ENCODE measurements around the gene SEMA3F.

The SEMA3F gene

GRCh38 chr3:50154840-50155490 is at the start of gene SEMA3F:
Gene SEMA3F (plus strand): TSS chr3:50155324. CDS start chr3:50159623, 4,299 bp downstream.
- DNase-seq (ENCODE audit: low read depth), result no peak

- DNase-seq (ENCODE audit: low read depth), result no peak
Measured at GRCh38 chr3:50111757-50112156, 43.4 kb upstream of the SEMA3F start.

GRCh38 chr3:50112462-50112861 is 42.7 kb upstream of the SEMA3F start:
- no peak for DNase-seq (ENCODE audit: low read depth)

GRCh38 chr3:50117120-50117519 is 38.0 kb upstream of the SEMA3F start:
- no peak for DNase-seq (ENCODE audit: low read depth)

- DNase-seq (ENCODE audit: low read depth), result no peak
Measured at GRCh38 chr3:50118237-50118636, 36.9 kb upstream of the SEMA3F start.

GRCh38 chr3:50119786-50120185 is 35.3 kb upstream of the SEMA3F start:
- DNase-seq (ENCODE audit: low read depth), result no peak

GRCh38 chr3:50120364-50121071 is 34.6 kb upstream of the SEMA3F start:
- DNase-seq (ENCODE audit: low read depth), result no peak

GRCh38 chr3:50121072-50122032 is 33.8 kb upstream of the SEMA3F start:
- DNase-seq (ENCODE audit: low read depth), result peak; percentile 81

- no peak for DNase-seq (ENCODE audit: low read depth)
Measured at GRCh38 chr3:50122071-50122470, 33.1 kb upstream of the SEMA3F start.

GRCh38 chr3:50122661-50123391 is 32.3 kb upstream of the SEMA3F start:
- DNase-seq (ENCODE audit: low read depth), result no peak

- no peak for DNase-seq (ENCODE audit: low read depth)
Measured at GRCh38 chr3:50123394-50124051, 31.6 kb upstream of the SEMA3F start.

GRCh38 chr3:50124052-50124799 is 30.9 kb upstream of the SEMA3F start:
- DNase-seq (ENCODE audit: low read depth), result no peak

- DNase-seq (ENCODE audit: low read depth), result no peak
Measured at GRCh38 chr3:50124800-50125178, 30.3 kb upstream of the SEMA3F start.

GRCh38 chr3:50125541-50126286 is 29.4 kb upstream of the SEMA3F start:
- no peak for DNase-seq (ENCODE audit: low read depth)

GRCh38 chr3:50126287-50127211 is 28.6 kb upstream of the SEMA3F start:
- DNase-seq (ENCODE audit: low read depth), result no peak

GRCh38 chr3:50127251-50127691 is 27.9 kb upstream of the SEMA3F start:
- DNase-seq (ENCODE audit: low read depth), result no peak

GRCh38 chr3:50128001-50128400 is 27.1 kb upstream of the SEMA3F start:
- DNase-seq (ENCODE audit: low read depth), result no peak

GRCh38 chr3:50130436-50130835 is 24.7 kb upstream of the SEMA3F start:
- no peak for DNase-seq (ENCODE audit: low read depth)

All from fibroblast of the conjunctiva (primary cell).